HCT116 (cell line): ENCODE measurements around the gene SPEN. TPM values are rescaled to one million over a fixed set of nuclear protein-coding genes. Genes with fewer than 3 reads are reported as not detected.

Experiments used
- ATAC-seq: fragments of 200-7000 bp; cut with Tn5 transposase; 2 replicates; pipeline ENCODE4 v1.9.1; 2020; ENCODE audit warnings: mild to moderate bottlenecking, moderate library complexity
- BruUV-seq: library from RNA; stranded (reverse); fragments of 400-500 nt; replicated peaks from 2 replicates; lab custom pipeline; 2021; lab: Mats Ljungman, UMichigan
- CTCF ChIA-PET: fragments of 300-600 bp; sonication (Branson Sonifier 250); formaldehyde crosslinking; loops from one replicate; lab custom pipeline; 2021; ENCODE audit warnings: antibody characterized with exemption; lab: Charles Lee
- POLR2A ChIA-PET: fragments of 300-600, 350-600 bp; sonication (Branson Sonifier 250); formaldehyde crosslinking; loops from one replicate; lab custom pipeline; 2021; ENCODE audit warnings: antibody characterized with exemption; lab: Charles Lee
- RAD21 ChIA-PET, 2 experiments: fragments of 300-600 bp; sonication (Branson Sonifier 250); formaldehyde crosslinking; loops; one replicate each; lab custom pipeline; 2023; ENCODE audit warnings: low total read pairs in 2 of 2; ENCODE audit not compliant: uncharacterized antibody in 2 of 2, unreplicated experiment in 2 of 2, low non-redundant PET in 1 of 2; lab: Charles Lee
- DNase-seq: peaks from one replicate; pipeline ENCODE4 v3.0.0-alpha.2; 2010; ENCODE audit warnings: low read depth, low spot score
- H2AFZ ChIP-seq: fragments of 200-600 bp; shearing (Covaris generic), sonication (generic); 2 replicates; pipeline ENCODE4 v1.6.1; 2017; ENCODE audit warnings: low read depth, mixed run types, mixed read lengths, antibody characterized with exemption, low read length; ENCODE audit not compliant: poor library complexity, severe bottlenecking
- H3K27ac ChIP-seq: 2 replicates; pipeline ENCODE4 v1.5.1; 2012; ENCODE audit warnings: low read depth, low read length
- H3K27me3 ChIP-seq: fragments of 200-600 bp; sonication (generic); 2 replicates; pipeline ENCODE4 v1.6.1; 2016; ENCODE audit warnings: mixed run types, low read length, mixed read lengths; ENCODE audit not compliant: insufficient read depth
- H3K36me3 ChIP-seq, 2 experiments: fragments of 200-500 bp in 1 of 2; fragments of 200-600 bp in 1 of 2; sonication (Bioruptor generic) in 1 of 2; sonication (generic) in 1 of 2; 2 replicates each; pipeline versions ENCODE4 v1.5.1 to v1.6.1; 2014 to 2016; ENCODE audit warnings: low read length in 2 of 2, inconsistent platforms in 1 of 2, mixed read lengths in 1 of 2, mixed run types in 1 of 2; ENCODE audit not compliant: insufficient read depth in 2 of 2, control insufficient read depth in 1 of 2
- H3K4me1 ChIP-seq, 2 experiments: fragments of 200-600 bp in 1 of 2; sonication (generic) in 1 of 2; 2 replicates each; pipeline versions ENCODE4 v1.5.1 to v1.6.1; 2012 to 2017; ENCODE audit warnings: low read length in 2 of 2, inconsistent platforms in 1 of 2, mild to moderate bottlenecking in 1 of 2, mixed read lengths in 1 of 2, mixed run types in 1 of 2, moderate library complexity in 1 of 2; ENCODE audit not compliant: insufficient read depth in 2 of 2, control insufficient read depth in 1 of 2
- H3K4me2 ChIP-seq: fragments of 200-600 bp; sonication (generic); 2 replicates; pipeline ENCODE4 v1.6.1; 2017; ENCODE audit warnings: mixed run types, low read length, mixed read lengths
- H3K4me3 ChIP-seq, 2 experiments: fragments of 200-600 bp in 1 of 2; sonication (generic) in 1 of 2; replicated peaks in 1 of 2; 2 replicates each; pipeline ENCODE4 v1.5.1; 2011 to 2016; ENCODE audit warnings: low read length in 2 of 2, control low read depth in 1 of 2, low read depth in 1 of 2, mild to moderate bottlenecking in 1 of 2, mixed read lengths in 1 of 2, mixed run types in 1 of 2
- H3K79me2 ChIP-seq: fragments of 200-600 bp; sonication (generic); 2 replicates; pipeline ENCODE4 v1.6.1; 2017; ENCODE audit warnings: mild to moderate bottlenecking, mixed run types, low read length, moderate library complexity, mixed read lengths; ENCODE audit not compliant: insufficient read depth
- H3K9ac ChIP-seq: fragments of 200-600 bp; sonication (generic); 2 replicates; pipeline ENCODE4 v1.6.1; 2016; ENCODE audit warnings: low read length, mixed read lengths
- H3K9me2 ChIP-seq: fragments of 200-600 bp; sonication (generic), shearing (Covaris generic); 2 replicates; pipeline ENCODE4 v1.6.1; 2017; ENCODE audit warnings: mixed run types, mild to moderate bottlenecking, moderate library complexity; ENCODE audit not compliant: insufficient read depth
- H3K9me3 ChIP-seq, 2 experiments: fragments of 200-500 bp in 1 of 2; fragments of 200-600 bp in 1 of 2; sonication (Bioruptor generic) in 1 of 2; sonication (generic) in 1 of 2; 2 replicates each; pipeline ENCODE4 v1.6.1; 2014 to 2017; ENCODE audit warnings: low read length in 2 of 2, mixed read lengths in 2 of 2, inconsistent platforms in 1 of 2, low read depth in 1 of 2, mild to moderate bottlenecking in 1 of 2, mixed run types in 1 of 2, moderate library complexity in 1 of 2; ENCODE audit not compliant: control insufficient read depth in 1 of 2, insufficient read depth in 1 of 2
- H4K20me1 ChIP-seq: fragments of 200-600 bp; sonication (generic), shearing (Covaris generic); 2 replicates; pipeline ENCODE4 v1.6.1; 2017; ENCODE audit warnings: mixed run types, mild to moderate bottlenecking, moderate library complexity; ENCODE audit not compliant: insufficient read depth
- CTCF ChIP-seq, 3 experiments: fragments of 200-600 bp in 1 of 3; sonication (generic) in 1 of 3; IDR thresholded peaks in 2 of 3; conservative IDR thresholded peaks in 1 of 3; 2 replicates each; pipeline ENCODE4 v1.5.1; 2012 to 2017; ENCODE audit warnings: low read depth in 2 of 3, low read length in 2 of 3, antibody characterized with exemption in 1 of 3, borderline replicate concordance in 1 of 3, control low read depth in 1 of 3, mild to moderate bottlenecking in 1 of 3, mixed read lengths in 1 of 3, mixed run types in 1 of 3, moderate library complexity in 1 of 3; ENCODE audit not compliant: insufficient read depth in 1 of 3
- EGR1 ChIP-seq: IDR thresholded peaks from 2 replicates; pipeline ENCODE4 v1.6.1; 2012; ENCODE audit warnings: low read depth
- ELF1 ChIP-seq: IDR thresholded peaks from 2 replicates; pipeline ENCODE4 v1.6.1; 2012; ENCODE audit warnings: low read depth, borderline replicate concordance
- EZH2 ChIP-seq: fragments of 200-600 bp; sonication (generic); IDR thresholded peaks from 2 replicates; pipeline ENCODE4 v1.6.1; 2017; ENCODE audit warnings: antibody characterized with exemption, mixed run types
- FOSL1 ChIP-seq: IDR thresholded peaks from 2 replicates; pipeline ENCODE4 v1.6.1; 2012; ENCODE audit warnings: low read depth
- POLR2A ChIP-seq: IDR thresholded peaks from 2 replicates; pipeline ENCODE4 v1.7.0; 2011; ENCODE audit warnings: borderline replicate concordance; ENCODE audit not compliant: insufficient read depth, insufficient read length; ENCODE audit errors: extremely low read depth
- SP1 ChIP-seq: IDR thresholded peaks from 2 replicates; pipeline ENCODE4 v1.6.1; 2012; ENCODE audit warnings: low read depth
- SRF ChIP-seq: IDR thresholded peaks from 2 replicates; pipeline ENCODE4 v1.6.1; 2012; ENCODE audit warnings: low read depth
- YY1 ChIP-seq: IDR thresholded peaks from 2 replicates; pipeline ENCODE4 v1.6.1; 2011; ENCODE audit warnings: low read length, low read depth, moderate library complexity, mild to moderate bottlenecking; ENCODE audit not compliant: insufficient replicate concordance; ENCODE audit errors: extremely low read depth
- ZFX ChIP-seq: fragments of 450-650 bp; IDR thresholded peaks from 2 replicates; pipeline ENCODE4 v1.6.1; 2017
- intact Hi-C: fragments of 100-400 bp; cut with micrococcal nuclease; formaldehyde crosslinking; loops from 2 replicates; pipeline ENCODE4 v1.10.0; 2022
- total RNA-seq: library from RNA; stranded (reverse); gene quantifications from one replicate; pipeline ENCODE4 v1.2.1, GENCODE V29; 2021; ENCODE audit not compliant: unreplicated experiment

Gene SPEN
- total RNA-seq, 1 experiment from 2014 or later, result 58.6 TPM

GRCh38 chr1:15959827-15960446 lies 112.4 kb downstream of the SPEN start:
- H3K79me2 ChIP-seq, result peaks cover 25% of the 10 kb centered on the region
- no TSS peak for BruUV-seq
- DNase-seq, result no peak
- no peak overlapping the region for H3K4me2 ChIP-seq
- no peak overlapping the region for H3K9ac ChIP-seq
- H3K27ac ChIP-seq, result no peak overlapping the region
- no peak overlapping the region for H2AFZ ChIP-seq
- ChIA-PET CTCF (interaction anchor here (1.0 to 1.4 kb wide), 2 partner anchors 145 to 168 kb away, joined by 4 to 7 read pairs; no protein-coding TSS in a partner anchor), POLR2A (no interaction called here), RAD21 (no interaction called here)
- no peaks in the 10 kb centered on the region for H4K20me1 ChIP-seq
- TF ChIP-seq POLR2A (no peak), EGR1 (no peak), EZH2 (no peak), FOSL1 (no peak), YY1 (no peak), CTCF (IDR thresholded peaks at IDR 0.05 in 2 of 3, conservative IDR thresholded peaks at IDR 0.05 in 1 of 3; ENCODE audit: borderline replicate concordance in 1 of 3, insufficient read depth in 1 of 3, low read depth in 2 of 3, low read length in 2 of 3) (no peak), SP1 (no peak), ELF1 (no peak), SRF (no peak), ZFX (no peak)
- no peaks in the 10 kb centered on the region for H3K27me3 ChIP-seq
- no peak for ATAC-seq
- no peak overlapping the region for H3K4me3 ChIP-seq
- H3K36me3 ChIP-seq, result no peaks in the 10 kb centered on the region
- H3K4me1 ChIP-seq, result peaks cover 0 to 8% of the 10 kb centered on the region in 2 experiments; a peak in 2 of 4 replicates
- intact Hi-C loops, result no loop called here
- H3K9me3 ChIP-seq, result no peaks in the 10 kb centered on the region
- no peaks in the 10 kb centered on the region for H3K9me2 ChIP-seq
